GM23248 (cell line): Measurements from ENCODE around the gene SLC45A2. TPM values are rescaled to one million over a fixed set of nuclear protein-coding genes. Genes with fewer than 3 reads are reported as not detected.

Source experiments
- DNase-seq: peaks from one replicate; pipeline ENCODE4 v3.0.0-alpha.2; 2015
- H2AFZ ChIP-seq: fragments of 200-600 bp; sonication (generic); 2 replicates; pipeline ENCODE4 v1.6.1; 2016; ENCODE audit warnings: antibody characterized with exemption
- H3F3A ChIP-seq: fragments of 200-600 bp; sonication (generic); 2 replicates; pipeline ENCODE4 v1.6.1; 2016; ENCODE audit warnings: mild to moderate bottlenecking, antibody characterized with exemption, mixed run types; ENCODE audit not compliant: insufficient read depth
- H3K27ac ChIP-seq: fragments of 200-600 bp; sonication (generic); 2 replicates; pipeline ENCODE4 v1.5.1; 2016; ENCODE audit warnings: mild to moderate bottlenecking
- H3K27me3 ChIP-seq: fragments of 200-600 bp; sonication (generic); replicated peaks from 2 replicates; pipeline ENCODE4 v1.6.1; 2016; ENCODE audit warnings: mild to moderate bottlenecking; ENCODE audit not compliant: insufficient read depth
- H3K36me3 ChIP-seq: fragments of 200-600 bp; sonication (generic); 2 replicates; pipeline ENCODE4 v1.6.1; 2016; ENCODE audit warnings: low read depth, mild to moderate bottlenecking
- H3K4me1 ChIP-seq: fragments of 200-600 bp; sonication (generic); 2 replicates; pipeline ENCODE4 v1.6.1; 2016; ENCODE audit warnings: mild to moderate bottlenecking; ENCODE audit not compliant: insufficient read depth
- H3K4me2 ChIP-seq: fragments of 200-600 bp; sonication (generic); one replicate; pipeline ENCODE4 v1.6.1; 2016; ENCODE audit warnings: mild to moderate bottlenecking; ENCODE audit not compliant: unreplicated experiment
- H3K4me3 ChIP-seq: fragments of 200-600 bp; sonication (generic); 2 replicates; pipeline ENCODE4 v1.5.1; 2016; ENCODE audit warnings: mild to moderate bottlenecking
- H3K79me2 ChIP-seq: fragments of 200-600 bp; sonication (generic); 2 replicates; pipeline ENCODE4 v1.6.1; 2016; ENCODE audit warnings: mild to moderate bottlenecking; ENCODE audit not compliant: insufficient read depth
- H3K9ac ChIP-seq: fragments of 200-600 bp; sonication (generic); 2 replicates; pipeline ENCODE4 v1.6.1; 2016; ENCODE audit warnings: mild to moderate bottlenecking
- H3K9me2 ChIP-seq: fragments of 200-600 bp; sonication (generic); 2 replicates; pipeline ENCODE4 v1.6.1; 2016; ENCODE audit warnings: mixed run types, mild to moderate bottlenecking, moderate library complexity; ENCODE audit not compliant: insufficient read depth
- H3K9me3 ChIP-seq: fragments of 200-600 bp; sonication (generic); one replicate; pipeline ENCODE4 v1.6.1; 2017; ENCODE audit warnings: low read depth
- H4K20me1 ChIP-seq: fragments of 200-600 bp; sonication (generic); 2 replicates; pipeline ENCODE4 v1.6.0; 2016; ENCODE audit not compliant: insufficient read depth
- EZH2 ChIP-seq: fragments of 200-600 bp; sonication (generic); IDR thresholded peaks from 2 replicates; pipeline ENCODE4 v1.6.1; 2018; ENCODE audit warnings: antibody characterized with exemption, mild to moderate bottlenecking; ENCODE audit not compliant: insufficient read depth, poor library complexity, severe bottlenecking
- EZH2phosphoT487 ChIP-seq: fragments of 200-600 bp; sonication (generic); IDR thresholded peaks from 2 replicates; pipeline ENCODE4 v1.6.1; 2018; ENCODE audit warnings: antibody characterized with exemption, moderate library complexity, mild to moderate bottlenecking, low read depth; ENCODE audit not compliant: insufficient read depth
- WGBS, 2 experiments: methylation state at CpG; one replicate each; pipeline ENCODE4 v1.1.6; 2015 to 2017; ENCODE audit warnings: low lambda C conversion rate in 2 of 2, low coverage in 1 of 2; ENCODE audit errors: missing lambda C conversion rate in 2 of 2; 5-methylcytosine and 5-hydroxymethylcytosine counted together
- in situ Hi-C: fragments of 300-500 bp; cut with MboI; formaldehyde crosslinking; loops from 2 replicates; pipeline ENCODE4 v1.15.0; 2020
- polyA plus RNA-seq: library from polyadenylated mRNA; unstranded; fragments of >200 nt; fragmentation: Nextera tagmentation; extraction: Ambion mirVana; gene quantifications from 2 replicates; pipeline ENCODE4 v1.2.1, GENCODE V29; 2016
- total RNA-seq: library from RNA; depleted of rRNA; stranded (reverse); fragments of >200 nt; shearing (Covaris generic); gene quantifications from 2 replicates; pipeline ENCODE4 v1.2.3, GENCODE V29; 2014

SLC45A2 gene
- total and polyA plus RNA-seq, 2 experiments from 2014 or later, result not detected

DNA sequence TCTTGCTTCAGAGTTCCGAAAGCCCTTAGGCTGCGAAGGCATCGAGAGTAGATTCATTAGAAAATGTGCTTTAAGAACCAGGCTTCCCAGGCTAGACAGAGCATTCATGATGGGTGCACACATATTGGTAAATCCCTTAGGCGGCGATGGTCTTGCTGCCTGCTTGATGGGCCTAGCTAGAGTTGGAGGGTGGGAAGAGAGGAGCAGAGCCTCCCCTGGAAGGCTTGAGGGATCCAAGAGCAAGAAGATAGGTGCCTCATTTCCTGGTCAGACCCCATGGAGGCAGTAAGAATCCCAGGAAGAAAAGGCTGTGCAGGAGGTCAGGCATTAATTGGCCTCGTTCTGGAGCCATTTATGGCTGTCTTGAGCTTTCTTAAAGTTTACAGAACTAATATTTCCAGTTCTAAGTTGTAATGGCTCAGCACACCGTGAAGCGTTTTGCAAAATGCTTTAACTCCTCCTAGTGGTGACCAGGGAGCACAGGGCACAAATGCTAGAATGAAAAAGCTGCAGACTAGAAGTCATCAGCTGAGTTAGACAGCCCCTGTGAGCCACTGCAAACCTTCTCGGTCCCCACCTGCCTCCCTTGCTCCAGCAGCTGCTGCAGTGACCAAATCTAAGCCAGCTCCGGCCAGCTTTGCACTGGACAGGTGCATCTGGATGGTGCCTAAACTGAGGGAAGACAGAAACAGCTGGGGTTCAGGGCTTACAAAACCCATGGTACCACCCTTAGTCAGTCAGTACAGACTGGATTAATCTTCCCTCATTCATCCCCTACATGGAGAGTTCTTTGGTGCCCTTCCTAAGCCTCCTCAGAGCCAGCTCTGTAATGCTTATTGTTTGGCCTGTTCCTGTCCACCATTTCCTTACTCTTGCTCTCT is 14.7 kb downstream of the SLC45A2 start:
- DNase-seq, result peak; percentile 79
- Histone ChIP-seq H3K4me1 (no peaks in the 10 kb centered on the region), H3K27me3 (no peaks in the 10 kb centered on the region), H2AFZ (no peak overlapping the region), H3K36me3 (no peaks in the 10 kb centered on the region), H3F3A (no peaks in the 10 kb centered on the region), H3K9ac (no peak overlapping the region), H3K9me3 (no peaks in the 10 kb centered on the region), H3K27ac (no peak overlapping the region), H4K20me1 (no peaks in the 10 kb centered on the region), H3K4me3 (no peak overlapping the region), H3K79me2 (no peaks in the 10 kb centered on the region), H3K9me2 (no peaks in the 10 kb centered on the region), H3K4me2 (no peak overlapping the region)
- WGBS, 2 experiments, result 42 to 45% methylated on average over 10 of the region's 10 CpGs
- no peak for TF ChIP-seq EZH2
- TF ChIP-seq EZH2phosphoT487, result no peak
- in situ Hi-C loops, result no loop called here

DNA sequence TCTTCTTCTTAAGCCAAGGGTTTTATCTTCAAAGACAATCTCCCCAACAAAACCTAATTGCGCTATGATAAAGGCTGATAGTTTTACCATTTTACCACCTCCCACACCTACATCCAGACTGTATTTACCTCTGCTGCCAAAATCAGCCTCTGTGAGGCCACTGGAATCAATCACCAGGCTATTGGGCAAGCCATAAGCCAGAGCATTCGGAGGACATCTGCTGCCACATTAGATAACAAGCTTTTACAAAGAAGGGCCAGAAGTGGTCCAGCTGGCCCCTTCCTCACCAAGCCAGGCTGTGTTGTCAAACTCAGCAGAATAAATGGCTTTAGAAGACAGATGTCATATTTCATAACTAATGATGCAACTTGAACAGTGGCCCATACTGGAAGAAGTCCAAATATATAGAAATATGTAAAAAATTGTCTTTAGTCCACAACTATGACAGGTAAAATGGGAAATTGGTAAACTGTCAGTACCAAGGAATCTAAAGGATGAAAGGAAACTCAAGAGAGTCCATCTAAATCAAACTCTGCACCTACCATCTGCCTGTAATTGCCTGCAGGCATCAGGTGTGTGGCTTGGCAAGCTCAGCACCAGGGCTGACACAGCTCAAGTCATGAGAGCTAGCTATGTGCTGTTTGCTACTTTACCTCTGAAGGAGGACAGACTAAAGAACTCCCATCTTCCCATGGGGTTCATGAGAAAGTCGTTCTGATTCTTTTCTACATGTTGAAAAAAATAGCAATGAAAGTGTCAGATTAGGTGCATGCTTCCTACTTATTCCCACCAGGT is 16.1 kb downstream of the SLC45A2 start:
- in situ Hi-C loops, result no loop called here
- Histone ChIP-seq H4K20me1 (no peaks in the 10 kb centered on the region), H3K9me3 (no peaks in the 10 kb centered on the region), H3K9ac (no peak overlapping the region), H3K27me3 (no peaks in the 10 kb centered on the region), H3K36me3 (no peaks in the 10 kb centered on the region), H3K79me2 (no peaks in the 10 kb centered on the region), H3K27ac (no peak overlapping the region), H3K9me2 (no peaks in the 10 kb centered on the region), H3K4me3 (no peak overlapping the region), H3F3A (no peaks in the 10 kb centered on the region), H3K4me1 (no peaks in the 10 kb centered on the region), H2AFZ (no peak overlapping the region), H3K4me2 (no peak overlapping the region)
- DNase-seq, result no peak
- TF ChIP-seq EZH2 (no peak), EZH2phosphoT487 (no peak)
- 80 to 89% methylated on average over 3 of the region's 3 CpGs for WGBS, 2 experiments

DNA sequence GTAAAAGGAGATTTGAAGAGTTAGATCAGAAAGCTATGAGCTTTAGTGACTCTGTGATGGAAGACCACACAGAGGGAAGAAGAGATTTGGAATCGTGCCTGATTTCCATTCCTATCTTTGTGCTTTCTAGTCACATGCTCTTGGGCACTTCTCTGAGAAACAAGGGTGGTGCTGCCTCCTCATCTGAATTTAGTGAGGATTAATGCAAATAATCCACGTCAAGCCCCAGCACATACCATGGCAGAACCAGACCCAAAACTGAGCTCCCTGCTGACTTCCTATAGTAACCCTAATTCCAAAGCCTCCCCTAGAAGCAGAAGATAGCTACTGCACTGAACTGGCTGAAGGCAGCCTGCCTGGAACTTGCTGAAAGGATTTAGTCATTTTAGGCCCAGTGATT is 17.7 kb downstream of the SLC45A2 start:
- H3K27me3 ChIP-seq, result no peaks in the 10 kb centered on the region
- H3K36me3 ChIP-seq, result no peaks in the 10 kb centered on the region
- 56 to 63% methylated on average over 2 of the region's 2 CpGs for WGBS, 2 experiments
- H3K9me2 ChIP-seq, result no peaks in the 10 kb centered on the region
- H3K9ac ChIP-seq, result no peak overlapping the region
- no peak overlapping the region for H2AFZ ChIP-seq
- no peaks in the 10 kb centered on the region for H3K9me3 ChIP-seq
- in situ Hi-C loops, result no loop called here
- H3K79me2 ChIP-seq, result no peaks in the 10 kb centered on the region
- no peak overlapping the region for H3K4me3 ChIP-seq
- TF ChIP-seq EZH2phosphoT487, result no peak
- TF ChIP-seq EZH2, result no peak
- no peak overlapping the region for H3K4me2 ChIP-seq
- no peak overlapping the region for H3K27ac ChIP-seq
- H3K4me1 ChIP-seq, result no peaks in the 10 kb centered on the region
- H4K20me1 ChIP-seq, result no peaks in the 10 kb centered on the region
- H3F3A ChIP-seq, result no peaks in the 10 kb centered on the region
- no peak for DNase-seq

DNA sequence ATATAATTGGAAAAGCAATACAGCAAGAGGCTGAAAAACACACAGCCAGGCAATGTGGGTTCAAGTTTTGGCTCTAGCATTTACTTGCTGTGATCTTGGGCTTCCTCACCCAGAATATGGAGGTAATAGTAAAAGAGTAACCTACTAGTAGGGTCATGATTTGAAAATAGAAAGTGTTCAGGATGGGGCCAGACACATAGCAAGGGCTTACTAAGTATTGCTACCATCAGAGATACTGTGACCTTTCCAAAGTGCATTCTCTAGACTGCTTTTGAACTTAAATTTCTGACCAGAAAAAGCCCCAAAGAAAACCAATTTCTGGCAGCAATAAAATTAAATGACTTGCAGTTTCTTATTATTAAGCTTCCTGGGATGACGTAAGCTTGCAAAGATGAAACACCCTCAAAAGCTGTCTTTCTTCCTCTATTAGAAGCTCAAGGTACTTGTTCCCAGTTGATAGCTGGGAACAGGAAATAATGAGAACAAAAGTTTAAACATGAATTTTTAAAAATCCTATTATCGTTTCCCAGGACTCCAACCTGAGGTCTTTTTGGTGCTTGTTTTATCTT is 20.3 kb downstream of the SLC45A2 start:
- Histone ChIP-seq H2AFZ (no peak overlapping the region), H3F3A (no peaks in the 10 kb centered on the region), H3K9me2 (no peaks in the 10 kb centered on the region), H3K27me3 (no peaks in the 10 kb centered on the region), H4K20me1 (no peaks in the 10 kb centered on the region), H3K4me1 (no peaks in the 10 kb centered on the region), H3K36me3 (no peaks in the 10 kb centered on the region), H3K79me2 (no peaks in the 10 kb centered on the region), H3K27ac (no peak overlapping the region), H3K9ac (no peak overlapping the region), H3K4me2 (no peak overlapping the region), H3K4me3 (no peak overlapping the region), H3K9me3 (no peaks in the 10 kb centered on the region)
- TF ChIP-seq EZH2 (no peak), EZH2phosphoT487 (no peak)
- no peak for DNase-seq
- 85 to 91% methylated on average over 2 of the region's 2 CpGs for WGBS, 2 experiments
- in situ Hi-C loops, result no loop called here
